DOHH2 (cell line): ENCODE measurements around the gene NPNT.

Experiments
- H3F3A ChIP-seq: fragments of 200-600 bp; sonication (generic), shearing (Covaris generic); 2 replicates; pipeline ENCODE4 v1.6.0; 2016; ENCODE audit warnings: antibody characterized with exemption, mild to moderate bottlenecking; ENCODE audit not compliant: control insufficient read depth, insufficient read depth
- H3K27ac ChIP-seq: fragments of 200-600 bp; sonication (generic); 2 replicates; pipeline ENCODE4 v1.5.1; 2014; ENCODE audit warnings: low read depth, mild to moderate bottlenecking, low read length, moderate library complexity
- H3K27me3 ChIP-seq: fragments of 200-600 bp; sonication (generic); 2 replicates; pipeline ENCODE4 v1.6.1; 2014; ENCODE audit warnings: mild to moderate bottlenecking, low read length, mixed read lengths; ENCODE audit not compliant: control insufficient read depth
- H3K36me3 ChIP-seq: fragments of 200-600 bp; sonication (generic); 2 replicates; pipeline ENCODE4 v1.6.1; 2014; ENCODE audit warnings: mild to moderate bottlenecking, low read length, moderate library complexity, mixed read lengths; ENCODE audit not compliant: control insufficient read depth
- H3K4me1 ChIP-seq: fragments of 200-600 bp; sonication (generic); 2 replicates; pipeline ENCODE4 v1.6.1; 2014; ENCODE audit warnings: mild to moderate bottlenecking, low read length, mixed read lengths; ENCODE audit not compliant: control insufficient read depth
- H3K4me2 ChIP-seq: fragments of 200-600 bp; sonication (generic); 2 replicates; pipeline ENCODE4 v1.6.0; 2014; ENCODE audit warnings: mild to moderate bottlenecking, low read length, moderate library complexity
- H3K4me3 ChIP-seq: fragments of 200-600 bp; sonication (generic); 2 replicates; pipeline ENCODE4 v1.5.1; 2014; ENCODE audit warnings: mild to moderate bottlenecking, low read length, mixed read lengths
- H3K79me2 ChIP-seq: fragments of 200-600 bp; sonication (generic); 2 replicates; pipeline ENCODE4 v1.6.1; 2014; ENCODE audit warnings: mild to moderate bottlenecking, low read length, mixed read lengths; ENCODE audit not compliant: control insufficient read depth
- H3K9me2 ChIP-seq: fragments of 200-600 bp; sonication (generic); replicated peaks from 2 replicates; pipeline ENCODE4 v1.6.1; 2014; ENCODE audit warnings: mild to moderate bottlenecking, low read length, mixed read lengths; ENCODE audit not compliant: control insufficient read depth
- H3K9me3 ChIP-seq: fragments of 200-600 bp; sonication (generic); 2 replicates; pipeline ENCODE4 v1.6.1; 2014; ENCODE audit warnings: antibody characterized with exemption, low read length, mixed read lengths; ENCODE audit not compliant: control insufficient read depth, insufficient read depth
- H4K20me1 ChIP-seq: fragments of 200-600 bp; sonication (generic); 2 replicates; pipeline ENCODE4 v1.6.0; 2014; ENCODE audit warnings: low read depth, mild to moderate bottlenecking, antibody characterized with exemption, low read length, moderate library complexity; ENCODE audit not compliant: control insufficient read depth, insufficient read depth
- CTCF ChIP-seq: fragments of 200-600 bp; sonication (generic); IDR thresholded peaks from one replicate; pipeline ENCODE4 v1.5.1; 2014; ENCODE audit warnings: antibody characterized with exemption, mild to moderate bottlenecking, low read depth, low read length; ENCODE audit not compliant: poor library complexity, severe bottlenecking
- EZH2phosphoT487 ChIP-seq: fragments of 200-600 bp; sonication (generic); IDR thresholded peaks from 2 replicates; pipeline ENCODE4 v1.6.1; 2017; ENCODE audit warnings: borderline replicate concordance, mild to moderate bottlenecking, antibody characterized with exemption, low read length, moderate library complexity, mixed read lengths

The NPNT gene

DNA sequence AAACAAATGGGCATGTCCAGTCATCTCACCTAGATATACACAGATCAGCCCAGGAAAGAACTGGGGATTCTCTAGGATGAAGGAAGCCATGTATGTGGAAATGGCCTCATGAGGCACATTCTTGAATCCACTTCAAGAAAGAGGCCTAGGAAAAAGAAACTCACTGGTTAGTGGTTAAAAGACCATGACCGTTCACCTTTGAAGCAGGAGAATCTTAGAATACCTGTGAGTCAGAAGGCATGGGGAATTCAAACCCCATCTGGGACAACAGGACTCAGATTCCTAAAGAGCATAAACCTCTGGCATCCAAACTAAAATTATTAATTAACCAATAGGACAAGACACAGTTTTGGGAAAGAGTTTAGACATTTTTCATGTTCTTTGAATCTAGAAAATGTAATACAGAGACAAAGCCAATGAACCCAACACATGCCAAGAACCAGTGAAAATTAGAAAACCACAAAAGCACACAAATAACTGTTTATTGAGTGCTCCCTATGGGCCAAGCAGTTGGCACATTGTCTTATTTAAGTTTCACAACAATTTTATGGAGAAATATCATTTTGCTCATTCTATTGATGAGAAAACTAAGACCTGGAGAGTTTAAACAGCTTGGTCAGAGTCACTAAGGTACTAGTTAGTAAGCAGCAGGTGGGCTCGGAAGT, 97.5 kb downstream of the NPNT start:
- H3K79me2 ChIP-seq = no peaks in the 10 kb centered on the region
- TF ChIP-seq CTCF = no peak
- TF ChIP-seq EZH2phosphoT487 = no peak
- no peaks in the 10 kb centered on the region for H3K9me3 ChIP-seq
- no peaks in the 10 kb centered on the region for H4K20me1 ChIP-seq
- H3K4me1 ChIP-seq = no peaks in the 10 kb centered on the region
- H3K4me2 ChIP-seq = no peak overlapping the region
- no peaks in the 10 kb centered on the region for H3K36me3 ChIP-seq
- no peak overlapping the region for H3K27ac ChIP-seq
- no peaks in the 10 kb centered on the region for H3F3A ChIP-seq
- no peaks in the 10 kb centered on the region for H3K9me2 ChIP-seq
- H3K4me3 ChIP-seq = no peak overlapping the region
- no peaks in the 10 kb centered on the region for H3K27me3 ChIP-seq

- Histone ChIP-seq H3K4me2 (no peak overlapping the region), H3F3A (no peaks in the 10 kb centered on the region), H3K27ac (no peak overlapping the region), H3K9me2 (no peaks in the 10 kb centered on the region), H3K27me3 (no peaks in the 10 kb centered on the region), H3K4me3 (no peak overlapping the region), H3K9me3 (no peaks in the 10 kb centered on the region), H3K79me2 (no peaks in the 10 kb centered on the region), H3K4me1 (no peaks in the 10 kb centered on the region), H3K36me3 (no peaks in the 10 kb centered on the region), H4K20me1 (no peaks in the 10 kb centered on the region)
- TF ChIP-seq CTCF (no peak), EZH2phosphoT487 (no peak)
Measured at GRCh38 chr4:105994061-105994460, 98.8 kb downstream of the NPNT start.

DNA sequence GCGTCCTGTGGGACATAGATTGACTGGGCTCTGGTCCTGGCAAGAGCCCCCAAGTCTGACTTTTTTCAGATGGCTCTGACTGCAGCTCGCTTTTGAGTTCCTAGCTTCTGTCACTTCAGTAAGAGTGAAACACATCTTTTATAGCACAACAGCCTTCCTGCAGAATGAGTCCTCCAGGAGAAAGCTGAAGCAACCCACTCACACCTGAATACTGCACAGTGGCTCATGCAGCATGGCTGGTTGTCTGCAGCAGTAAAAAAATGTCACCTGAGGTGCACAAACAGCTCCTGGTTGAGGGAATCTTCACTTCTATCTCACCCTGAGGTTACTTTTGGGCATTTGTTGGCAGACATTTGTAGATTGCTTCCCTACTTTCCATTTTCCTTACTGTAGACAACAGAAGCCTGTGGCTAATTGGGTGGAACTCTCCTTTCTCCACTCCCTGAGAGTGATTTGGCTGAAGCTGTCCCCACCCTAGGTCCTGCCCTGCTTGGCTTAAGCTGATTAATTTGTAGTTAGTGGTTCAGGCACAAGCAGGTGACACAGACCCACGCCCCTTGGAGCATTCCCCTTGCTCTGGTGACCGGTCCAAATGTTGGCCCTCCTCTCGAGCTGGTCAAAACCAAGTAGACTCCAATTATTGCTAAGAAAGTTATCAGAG, 99.7 kb downstream of the NPNT start:
- TF ChIP-seq EZH2phosphoT487 = no peak
- no peak for TF ChIP-seq CTCF
- Histone ChIP-seq H3K4me3 (no peak overlapping the region), H3K36me3 (no peaks in the 10 kb centered on the region), H3K9me2 (no peaks in the 10 kb centered on the region), H3K27me3 (no peaks in the 10 kb centered on the region), H3K9me3 (no peaks in the 10 kb centered on the region), H3K4me1 (no peaks in the 10 kb centered on the region), H3K4me2 (no peak overlapping the region), H3F3A (no peaks in the 10 kb centered on the region), H4K20me1 (no peaks in the 10 kb centered on the region), H3K79me2 (no peaks in the 10 kb centered on the region), H3K27ac (no peak overlapping the region)
